NCI-H187 (cell line): ENCODE results near the gene GRHL1.
"Not testable (repeated sequence)": the region's sequence is repeated elsewhere in the genome, so short reads cannot be mapped to it uniquely, and the experiment has no call there.

Source experiments
- DNase-seq, 2 experiments: peaks; one replicate each; lab custom pipeline; 2025; lab: John Stamatoyannopoulos, UW

GRHL1 gene, protein sequence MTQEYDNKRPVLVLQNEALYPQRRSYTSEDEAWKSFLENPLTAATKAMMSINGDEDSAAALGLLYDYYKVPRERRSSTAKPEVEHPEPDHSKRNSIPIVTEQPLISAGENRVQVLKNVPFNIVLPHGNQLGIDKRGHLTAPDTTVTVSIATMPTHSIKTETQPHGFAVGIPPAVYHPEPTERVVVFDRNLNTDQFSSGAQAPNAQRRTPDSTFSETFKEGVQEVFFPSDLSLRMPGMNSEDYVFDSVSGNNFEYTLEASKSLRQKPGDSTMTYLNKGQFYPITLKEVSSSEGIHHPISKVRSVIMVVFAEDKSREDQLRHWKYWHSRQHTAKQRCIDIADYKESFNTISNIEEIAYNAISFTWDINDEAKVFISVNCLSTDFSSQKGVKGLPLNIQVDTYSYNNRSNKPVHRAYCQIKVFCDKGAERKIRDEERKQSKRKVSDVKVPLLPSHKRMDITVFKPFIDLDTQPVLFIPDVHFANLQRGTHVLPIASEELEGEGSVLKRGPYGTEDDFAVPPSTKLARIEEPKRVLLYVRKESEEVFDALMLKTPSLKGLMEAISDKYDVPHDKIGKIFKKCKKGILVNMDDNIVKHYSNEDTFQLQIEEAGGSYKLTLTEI

DNA sequence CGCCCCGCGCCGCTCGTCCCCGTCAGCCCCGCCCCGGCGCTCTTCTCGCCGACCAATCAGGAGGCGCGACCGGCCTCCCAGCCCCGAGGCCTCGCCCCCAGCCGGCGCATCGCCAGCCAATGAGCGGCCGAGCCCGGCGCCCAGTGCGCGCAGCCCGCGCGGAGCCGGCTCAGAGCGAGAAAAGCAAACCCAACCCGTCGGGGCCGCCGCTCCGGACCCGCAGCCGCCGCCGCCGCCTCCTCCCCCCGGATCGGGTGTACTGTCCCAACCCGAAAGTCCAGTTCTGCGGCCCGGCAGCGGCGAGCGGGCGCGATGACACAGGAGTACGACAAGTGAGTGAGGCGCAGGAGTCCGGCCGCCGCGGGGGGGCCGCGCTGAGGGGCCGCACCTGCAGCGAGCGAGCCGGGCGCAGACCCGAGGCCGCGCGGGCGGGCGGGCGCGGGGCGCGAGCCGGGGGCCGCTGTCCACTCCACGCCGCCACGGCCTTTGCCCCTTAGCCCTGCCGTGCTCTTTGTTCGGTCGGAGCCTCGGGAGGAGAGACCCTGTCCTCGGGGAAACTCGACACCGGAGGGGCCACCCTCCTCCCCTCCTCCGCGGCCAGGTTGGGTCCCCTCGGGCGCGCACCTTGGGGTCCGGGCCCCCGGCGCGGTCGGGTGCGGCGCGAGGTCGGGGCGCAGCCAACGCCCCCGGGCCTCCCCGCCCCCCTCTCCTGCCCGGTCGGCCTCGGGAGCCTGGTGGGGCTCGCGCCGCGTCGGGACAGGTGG, at the start of gene GRHL1:
TSS of gene GRHL1 (plus strand) at position 172 of the 764 bp plus-strand sequence. CDS start at position 313, 141 bp downstream.
- peak; percentile 86 to 98 for DNase-seq

DNA sequence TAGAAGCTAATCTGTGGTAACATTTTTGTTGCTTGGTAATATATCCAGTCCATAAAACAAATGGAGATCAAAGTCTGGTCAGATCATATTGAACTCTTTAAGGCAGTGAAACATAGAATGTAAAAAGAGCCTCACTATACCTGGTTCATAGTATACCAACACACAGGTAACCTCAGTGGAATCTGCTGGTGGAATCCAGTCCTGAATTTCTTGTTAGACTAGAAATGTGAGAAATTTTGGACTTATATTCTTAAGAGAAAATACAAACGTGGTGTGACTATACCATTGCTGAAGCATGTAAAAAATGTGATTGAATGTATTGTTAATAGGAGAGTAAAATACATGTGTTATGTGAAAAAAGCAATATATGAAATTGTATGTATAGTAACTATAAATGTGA, 46.1 kb upstream of the GRHL1 start:
- DNase-seq: no peak

DNA sequence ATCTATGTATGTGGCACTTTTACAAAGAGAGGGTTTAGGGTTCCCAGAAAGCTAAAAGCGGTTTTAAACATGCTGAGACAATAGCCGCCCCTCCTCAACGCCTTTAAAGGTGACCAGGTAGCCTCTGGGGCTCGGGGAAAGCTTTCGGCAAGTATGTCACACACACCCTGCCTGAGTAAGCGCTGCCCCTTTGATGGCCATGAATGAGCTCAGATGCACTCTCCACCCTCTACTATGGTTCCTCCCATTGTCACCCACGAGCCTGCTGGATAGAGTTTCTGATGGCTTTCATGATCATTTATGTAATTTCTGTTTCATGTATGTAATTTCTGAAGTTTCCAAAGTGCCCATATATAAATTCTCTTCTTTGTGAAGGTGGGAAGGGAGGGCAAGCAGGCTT, 44.1 kb upstream of the GRHL1 start:
- DNase-seq: no peak

DNA sequence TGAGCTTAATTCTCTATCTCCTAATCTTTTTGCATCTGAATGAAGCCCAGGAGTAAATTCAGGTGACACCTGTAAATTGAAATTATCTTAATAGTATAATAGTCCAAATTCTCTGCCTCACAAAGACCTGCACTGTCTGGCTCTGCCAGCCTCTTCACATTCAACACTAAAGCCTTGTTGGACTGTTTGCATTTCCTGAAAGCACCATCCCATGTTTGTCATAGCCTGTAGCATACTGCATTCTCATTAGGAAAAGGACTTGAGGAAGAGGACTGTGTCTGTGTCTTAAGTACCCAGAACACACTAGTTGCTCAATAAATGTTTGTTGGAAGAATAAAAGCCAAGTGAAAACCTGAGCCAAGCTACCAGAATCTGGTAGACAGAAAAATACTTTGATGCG, 42.9 kb upstream of the GRHL1 start:
- no peak for DNase-seq

DNA sequence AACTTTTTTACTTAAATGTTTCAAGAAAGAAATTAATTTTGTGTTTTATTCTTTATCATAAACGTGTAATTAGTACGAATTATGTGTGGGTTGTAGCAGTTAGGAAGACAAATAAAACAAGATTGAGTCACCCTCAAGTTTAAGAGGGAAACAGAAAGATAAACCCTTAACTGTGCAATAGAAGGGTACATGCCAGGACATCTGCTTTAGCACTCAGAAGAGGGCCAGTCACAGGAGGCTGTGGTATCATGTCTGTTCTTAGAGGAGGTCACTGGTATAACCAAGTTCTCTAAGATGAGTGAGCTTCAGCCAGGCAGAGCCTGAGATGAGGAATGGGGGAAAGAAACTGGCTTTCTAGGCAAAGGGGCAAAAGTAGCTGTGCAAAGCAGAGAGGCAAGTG, 42.4 kb upstream of the GRHL1 start:
- DNase-seq: no peak

DNA sequence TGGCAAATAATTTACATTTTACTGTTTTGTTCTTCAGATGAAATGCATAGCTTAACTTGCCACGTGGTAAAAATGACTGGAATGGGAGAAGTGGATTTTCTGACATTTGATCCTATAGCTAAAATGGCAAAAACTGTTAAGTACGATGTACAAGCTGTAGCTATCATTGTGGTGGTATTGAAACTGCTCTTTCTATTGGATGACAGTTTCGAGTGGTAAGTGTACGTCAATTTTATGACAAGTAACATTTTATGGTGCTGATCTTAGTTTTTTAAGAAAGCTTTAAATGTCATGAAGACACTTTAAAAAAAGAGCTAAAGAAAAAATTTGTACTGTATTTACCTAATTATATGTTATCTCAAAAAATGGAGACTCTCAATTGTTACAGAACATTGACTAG, 40.8 kb upstream of the GRHL1 start:
- DNase-seq: no peak

DNA sequence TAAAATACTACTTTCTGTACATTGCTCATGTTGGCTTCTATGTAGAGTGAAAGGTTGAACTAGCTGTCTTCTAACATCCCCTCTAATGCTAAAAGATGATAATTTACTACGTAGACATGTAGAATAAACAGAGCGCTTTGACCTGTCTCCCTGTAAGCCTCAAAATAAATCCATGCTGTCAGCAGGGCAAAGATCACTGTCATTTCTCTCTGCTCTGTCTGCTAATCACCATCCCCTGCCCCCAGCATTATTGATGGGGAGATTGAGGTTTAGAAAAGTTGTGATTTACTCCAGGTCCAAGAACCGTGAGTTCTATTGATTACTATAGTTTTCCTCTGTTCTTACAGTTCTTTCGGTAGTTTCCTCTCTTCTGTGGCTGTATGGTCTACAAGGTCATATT, 39.0 kb upstream of the GRHL1 start:
- DNase-seq: no peak

DNA sequence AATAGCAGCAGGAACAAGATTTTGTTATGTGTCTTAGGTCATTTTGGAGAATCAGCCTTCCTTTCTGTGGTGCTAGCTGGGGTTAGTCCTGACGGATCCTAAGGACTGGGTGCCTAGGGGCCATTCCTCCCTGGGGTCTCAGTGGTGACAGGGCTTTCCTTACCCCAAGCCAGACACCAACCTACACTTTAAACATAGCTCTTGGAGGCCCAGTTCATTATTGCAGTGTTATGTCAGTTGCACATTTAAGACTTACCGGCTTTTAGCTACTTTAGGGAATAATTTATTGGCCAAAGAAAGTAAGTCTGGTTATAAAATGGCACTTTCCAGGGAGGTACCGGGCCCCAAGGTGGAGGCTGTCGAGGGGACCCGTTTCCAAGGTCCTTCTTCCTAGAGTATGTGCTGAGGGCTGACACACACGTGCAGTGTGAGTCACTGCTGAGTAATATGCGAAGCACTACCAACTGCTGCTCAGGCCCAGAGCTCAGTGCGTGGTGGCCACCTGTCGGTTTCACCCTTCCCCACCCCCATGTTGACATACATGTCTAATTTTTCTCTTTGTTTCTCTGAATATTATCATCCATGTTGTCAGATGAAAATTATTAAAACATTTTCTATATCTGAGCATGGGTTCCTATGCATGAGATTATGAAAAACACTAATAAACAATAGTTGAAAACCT, 37.0 kb upstream of the GRHL1 start:
- no peak for DNase-seq

DNA sequence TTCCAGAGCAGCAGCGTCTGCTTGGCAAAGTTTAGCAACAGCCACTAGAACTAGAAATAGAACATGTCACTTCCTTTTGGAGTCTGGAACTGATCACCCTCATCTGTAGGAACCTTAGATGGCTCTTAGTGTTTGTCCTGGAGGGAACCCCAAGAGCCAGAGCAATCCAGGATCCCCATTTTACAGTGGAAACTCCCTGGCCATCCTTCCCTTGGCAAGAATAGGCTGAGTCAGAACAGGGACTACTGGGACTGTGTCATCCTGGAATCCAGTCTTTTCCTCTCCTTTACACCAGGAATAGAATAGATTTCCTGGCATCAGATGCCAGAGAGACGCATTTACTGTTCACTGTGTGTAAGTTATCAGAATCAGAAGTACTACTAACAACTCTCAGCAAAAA, 33.2 kb upstream of the GRHL1 start:
- no peak for DNase-seq

DNA sequence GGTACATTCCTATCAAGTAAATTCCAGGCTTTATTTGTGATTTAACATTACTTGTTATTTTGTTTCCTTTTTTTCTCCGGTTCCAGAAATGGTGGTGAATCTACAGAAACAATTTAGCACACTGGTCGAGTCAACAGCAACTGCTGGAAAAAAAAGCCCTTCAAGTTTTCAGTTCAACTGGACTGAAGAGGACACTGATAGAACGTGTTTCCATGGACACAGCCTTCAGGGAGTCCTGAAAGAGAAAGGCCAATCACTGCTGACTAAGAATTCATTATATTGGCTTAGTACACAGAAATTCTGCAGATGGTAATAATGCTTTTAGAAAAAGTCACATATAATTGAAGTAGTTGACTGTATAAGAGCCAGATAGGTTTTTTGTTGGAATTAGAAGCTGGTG, 32.0 kb upstream of the GRHL1 start:
- DNase-seq: no peak

DNA sequence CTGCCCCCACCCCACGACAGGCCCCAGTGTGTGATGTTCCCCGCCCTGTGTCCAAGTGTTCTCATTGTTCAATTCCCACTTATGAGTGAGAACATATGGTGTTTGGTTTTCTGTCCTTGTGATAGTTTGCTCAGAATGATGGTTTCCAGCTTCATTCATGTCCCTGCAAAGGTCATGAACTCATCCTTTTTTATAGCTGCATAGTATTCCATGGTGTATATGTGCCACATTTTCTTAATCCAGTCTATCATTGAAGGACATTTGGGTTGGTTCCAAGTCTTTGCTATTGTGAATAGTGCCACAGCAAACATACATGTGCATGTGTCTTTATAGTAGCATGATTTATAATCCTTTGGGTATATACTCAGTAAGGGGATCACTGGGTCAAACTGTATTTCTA, 24.5 kb upstream of the GRHL1 start:
- DNase-seq: not testable (repeated sequence)

DNA sequence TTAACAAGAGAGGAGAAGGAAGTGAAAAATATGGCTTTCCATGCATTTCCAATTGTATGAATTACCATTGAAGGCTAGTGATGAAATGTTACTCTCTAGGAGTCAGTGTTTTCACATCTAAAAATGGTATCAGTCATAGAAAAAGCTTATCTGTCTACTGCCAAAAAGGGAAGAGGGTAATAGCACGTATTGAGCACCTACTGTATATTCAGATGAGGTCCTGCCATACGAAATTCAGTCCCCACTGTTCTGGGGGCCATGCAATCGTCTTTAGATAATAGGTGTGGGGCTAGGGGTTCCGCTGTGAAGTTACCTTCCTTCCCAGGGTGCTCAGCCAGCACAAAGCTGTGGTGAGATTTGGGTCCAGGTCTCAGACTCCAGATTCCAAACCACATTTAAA, 14.2 kb upstream of the GRHL1 start:
- no peak for DNase-seq

DNA sequence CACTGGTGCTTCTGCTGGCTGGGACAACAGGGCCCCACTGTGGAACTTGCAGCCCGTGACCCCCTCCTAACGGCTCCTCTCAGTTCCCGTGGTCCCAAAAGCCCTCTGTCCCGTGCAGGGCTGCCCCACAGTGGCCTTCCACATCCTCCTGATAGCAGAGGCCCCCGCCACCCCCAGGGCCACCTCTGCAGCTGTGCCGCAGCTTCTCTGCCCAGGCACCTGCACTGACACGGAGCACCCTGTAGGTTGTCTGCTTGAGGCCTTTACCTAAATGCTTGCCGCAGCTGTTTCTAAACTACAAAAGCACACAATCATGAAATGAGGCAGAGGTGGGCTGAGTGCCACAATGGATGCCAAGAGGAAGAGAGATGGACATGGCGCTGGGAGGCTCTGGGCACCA, 13.5 kb upstream of the GRHL1 start:
- no peak for DNase-seq

DNA sequence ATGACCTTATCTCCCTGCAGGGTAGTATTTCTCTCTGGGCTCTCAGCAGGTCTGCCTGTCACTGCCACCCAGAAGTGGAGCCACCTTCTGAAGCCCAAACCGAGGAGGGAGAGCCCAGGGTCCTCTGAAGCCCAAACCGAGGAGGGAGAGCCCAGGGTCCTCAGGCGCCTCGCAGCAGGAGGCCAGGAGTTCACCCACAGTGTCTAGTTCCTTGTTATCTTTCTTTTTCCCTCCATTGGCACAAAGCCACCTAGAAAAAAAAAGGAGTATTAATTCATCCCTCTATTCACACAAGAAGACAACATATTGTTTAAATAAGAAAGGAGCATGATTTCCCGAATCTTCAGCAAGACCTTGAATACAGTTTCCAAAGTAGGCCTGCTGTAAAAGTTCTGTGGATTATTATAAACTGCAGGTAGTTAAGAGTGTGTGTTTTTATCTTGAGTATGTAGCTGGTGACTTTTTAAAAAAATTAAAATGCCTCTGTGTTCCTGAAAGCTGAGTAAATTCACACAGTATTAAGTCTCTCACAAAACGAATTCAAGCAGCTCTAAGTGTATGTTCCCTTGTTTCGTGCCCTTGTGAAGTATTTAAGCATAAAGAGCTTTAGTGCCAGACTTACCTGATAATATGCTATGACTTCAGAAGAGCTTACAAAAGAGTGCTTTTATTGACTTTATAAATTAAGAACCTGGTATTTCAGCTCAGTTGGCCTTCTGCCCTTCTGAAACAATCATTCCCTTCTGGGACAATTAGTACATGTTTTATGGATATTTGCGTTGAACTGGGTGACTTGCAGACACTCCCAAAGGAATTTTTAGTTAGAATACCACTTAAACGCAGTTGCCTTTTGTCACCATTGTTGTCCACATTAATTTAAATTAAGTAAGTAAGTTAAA, 11.7 kb upstream of the GRHL1 start:
- DNase-seq: no peak

DNA sequence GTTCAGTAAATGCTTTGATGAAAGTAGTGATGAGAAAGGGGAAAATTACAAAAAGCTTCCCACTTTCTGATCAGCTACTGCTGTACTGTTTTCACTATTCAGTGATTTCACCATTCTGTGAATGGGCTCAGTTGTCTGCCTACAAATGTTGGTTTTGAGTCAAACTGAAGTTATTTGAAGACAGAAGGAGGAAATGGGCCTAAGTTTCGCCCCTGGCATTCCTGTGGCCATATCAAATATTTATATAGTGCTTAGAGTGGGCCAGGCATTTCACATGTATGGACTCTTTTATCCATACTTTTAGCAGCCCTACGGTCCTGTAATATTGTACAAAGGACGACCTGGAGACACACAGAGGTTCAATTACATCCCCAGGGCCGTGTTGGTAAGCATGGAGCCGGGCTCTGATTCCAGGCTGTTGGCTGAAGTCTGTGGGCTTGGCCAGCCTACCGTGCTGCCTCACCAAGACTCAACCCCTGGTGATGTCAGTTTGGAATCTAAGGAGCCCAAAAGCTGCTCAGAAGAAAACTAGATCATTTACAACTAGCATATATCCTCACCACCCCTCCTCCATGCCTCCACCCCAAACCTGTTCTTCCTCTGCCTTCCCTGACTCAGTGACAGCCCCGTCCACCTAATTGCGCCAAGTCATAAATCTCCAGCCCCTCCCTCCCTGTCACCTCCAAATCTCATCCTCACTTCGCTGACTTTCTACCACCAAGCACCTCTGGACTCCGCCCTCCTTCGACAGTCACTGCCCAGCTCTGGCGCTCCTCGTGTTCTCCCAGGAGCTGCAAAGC, 10.1 kb upstream of the GRHL1 start:
- no peak for DNase-seq

DNA sequence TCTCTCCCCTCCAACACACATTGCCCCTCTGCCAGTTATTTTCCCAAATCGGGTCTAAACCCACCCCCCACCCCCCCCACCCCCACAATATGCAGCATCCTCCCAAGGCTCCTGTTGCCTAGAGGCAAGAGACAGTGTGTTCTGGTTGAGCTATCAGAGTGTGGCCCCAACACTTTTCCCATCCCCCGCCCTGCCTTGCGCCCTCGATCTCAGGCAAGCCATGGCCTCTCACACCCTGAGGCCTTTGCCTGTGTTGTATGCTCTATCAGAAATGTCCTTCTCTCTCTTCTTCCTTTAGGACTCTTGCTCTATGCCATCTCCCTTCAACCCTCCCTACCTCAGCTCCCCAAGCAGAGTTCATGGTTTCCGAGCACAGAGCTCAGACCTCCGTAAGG, 9.5 kb upstream of the GRHL1 start:
- DNase-seq: no peak

DNA sequence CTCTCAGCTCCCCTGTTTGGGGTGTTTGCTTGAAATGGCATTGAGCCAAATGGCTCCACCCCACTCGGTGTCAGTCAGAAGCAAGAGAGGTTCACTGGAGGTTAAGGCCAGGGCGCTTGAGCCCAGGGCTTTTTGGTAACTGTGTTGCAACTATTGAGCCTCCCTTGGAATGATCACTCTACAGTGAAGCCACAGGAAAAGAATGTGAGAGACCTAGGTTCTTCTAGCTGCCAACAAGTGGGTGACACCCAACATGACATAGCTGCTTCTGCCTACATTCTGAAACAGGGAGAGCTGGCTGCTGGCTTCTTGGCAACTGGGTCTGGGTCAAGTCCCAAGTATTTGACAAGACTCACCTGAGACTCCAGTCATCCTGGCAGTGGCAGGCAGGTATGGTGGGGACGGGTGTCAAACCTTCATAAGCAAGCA, 7.1 kb upstream of the GRHL1 start:
- DNase-seq: no peak

DNA sequence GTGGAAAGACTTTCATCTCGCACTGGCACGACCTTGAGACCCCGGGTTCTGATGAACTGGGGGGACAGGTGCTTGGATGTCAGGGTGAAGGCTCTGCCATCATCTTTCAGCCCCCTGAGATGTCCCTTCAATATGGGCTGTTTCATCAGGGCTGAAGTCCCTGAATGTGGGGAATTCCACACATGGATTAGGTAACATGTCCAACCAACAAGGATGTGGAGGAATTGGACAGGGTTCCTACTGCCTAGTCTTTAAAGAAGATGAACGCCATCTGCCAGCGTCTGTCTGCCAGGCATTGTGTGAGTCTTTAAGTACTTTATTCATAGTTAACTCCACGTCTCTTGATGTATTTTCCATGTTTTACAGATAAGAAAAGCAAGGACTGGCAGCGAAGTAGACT, 5.9 kb upstream of the GRHL1 start:
- no peak for DNase-seq

DNA sequence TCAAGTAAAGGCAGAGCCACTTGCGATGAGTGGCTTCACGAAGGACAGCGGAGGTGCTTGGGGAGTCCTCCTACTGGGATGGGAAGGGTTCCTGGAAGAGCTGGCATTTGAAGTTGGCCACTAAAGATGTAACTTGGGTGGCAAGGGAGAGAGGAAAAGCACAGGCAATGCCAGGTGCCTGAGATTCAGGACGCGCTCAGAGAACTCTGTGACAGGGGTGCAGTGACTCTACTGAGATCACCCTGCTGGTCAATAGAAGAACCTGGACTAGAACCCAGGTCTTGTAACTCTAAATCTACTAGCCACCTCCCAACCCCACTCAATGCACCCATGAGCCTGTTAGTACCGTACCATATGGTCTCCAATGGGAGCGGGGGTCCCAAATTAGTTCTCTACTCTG, 5.4 kb upstream of the GRHL1 start:
- no peak for DNase-seq

DNA sequence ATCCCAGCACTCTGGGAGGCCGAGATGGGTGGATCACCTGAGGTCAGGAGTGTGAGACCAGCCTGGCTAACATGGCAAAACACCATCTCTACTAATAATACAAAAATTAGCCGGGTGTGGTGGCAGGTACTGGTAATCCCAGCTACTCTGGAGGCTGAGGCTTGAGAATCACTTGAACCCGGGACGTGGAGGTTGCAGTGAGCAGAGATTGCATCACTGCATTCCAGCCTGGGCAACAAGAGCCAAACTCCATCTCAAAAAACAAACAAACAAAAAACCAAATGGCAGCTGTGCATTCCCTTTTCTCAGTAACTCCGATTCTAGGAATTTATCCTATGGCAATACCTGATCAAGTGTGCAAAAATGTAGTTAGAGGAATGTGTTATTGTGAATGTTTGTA, 4.7 kb upstream of the GRHL1 start:
- no peak for DNase-seq

DNA sequence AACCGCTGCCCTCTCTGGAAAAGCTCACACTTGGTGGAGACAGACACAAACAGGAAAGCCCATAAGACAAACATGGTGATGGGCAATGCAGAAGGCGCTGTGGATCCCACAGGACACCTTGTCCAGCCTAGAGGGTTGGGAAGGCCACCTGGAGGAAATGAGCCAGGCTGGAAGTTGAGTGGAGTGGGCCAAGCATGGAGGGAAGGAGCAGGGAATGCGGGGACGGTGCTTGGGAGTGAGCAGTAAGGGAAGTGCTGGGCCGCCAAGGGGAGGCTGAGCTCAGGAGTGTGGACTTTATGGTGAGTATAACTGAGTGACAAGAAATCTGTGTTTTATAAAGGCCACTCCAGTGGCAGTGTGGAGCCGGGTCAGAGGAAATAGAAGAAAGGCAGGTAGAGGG, 2.8 kb upstream of the GRHL1 start:
- no peak for DNase-seq
